ENCODE measurements around the gene OR56A1.

OR56A1 gene

DNA sequence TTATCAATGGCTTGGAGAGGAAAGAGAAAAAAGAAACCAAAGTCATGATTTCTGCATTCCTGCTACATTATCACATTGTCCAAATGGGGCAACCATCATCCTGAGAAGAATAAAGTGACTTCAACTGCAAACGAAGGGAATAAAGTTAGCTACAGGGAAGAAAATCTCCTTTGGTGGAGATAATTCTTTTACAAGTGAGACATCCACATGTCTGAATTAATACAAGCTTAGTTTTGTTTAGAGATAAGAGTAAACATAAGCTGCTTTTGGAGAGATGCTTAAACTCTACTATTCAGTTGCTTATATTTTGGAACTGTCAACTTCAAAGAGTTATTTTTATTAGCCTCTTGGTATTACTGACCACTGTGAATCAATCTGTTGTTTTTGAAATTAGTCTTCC is 43.7 kb downstream of the OR56A1 start, which contains the start of gene OR52L1:
Gene OR52L1, minus strand, starts transcription at position 101 of the 400 bp plus-strand sequence. Its CDS starts 55 bp downstream, at position 46.
- DNase-seq = no peak

DNA sequence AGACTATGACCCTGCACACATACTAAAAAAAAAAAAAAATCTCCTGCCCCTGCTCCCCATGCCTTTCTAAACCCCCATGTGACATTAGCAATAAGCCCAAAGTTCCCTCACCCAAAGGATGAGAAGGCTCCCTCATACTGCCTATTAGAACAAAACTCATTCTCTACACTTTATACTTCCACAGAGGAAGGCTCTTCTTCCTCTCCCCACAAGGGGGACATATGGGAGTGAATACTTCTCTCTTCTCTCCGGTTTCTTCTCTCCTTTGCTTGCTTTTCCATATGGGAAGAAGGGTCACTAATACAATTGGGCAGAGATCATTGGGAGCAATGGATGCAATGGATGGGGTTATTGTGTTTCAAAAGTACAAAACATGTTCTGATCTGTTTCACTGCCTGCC is 47.1 kb downstream of the OR56A1 start:
- DNase-seq = no peak

DNA sequence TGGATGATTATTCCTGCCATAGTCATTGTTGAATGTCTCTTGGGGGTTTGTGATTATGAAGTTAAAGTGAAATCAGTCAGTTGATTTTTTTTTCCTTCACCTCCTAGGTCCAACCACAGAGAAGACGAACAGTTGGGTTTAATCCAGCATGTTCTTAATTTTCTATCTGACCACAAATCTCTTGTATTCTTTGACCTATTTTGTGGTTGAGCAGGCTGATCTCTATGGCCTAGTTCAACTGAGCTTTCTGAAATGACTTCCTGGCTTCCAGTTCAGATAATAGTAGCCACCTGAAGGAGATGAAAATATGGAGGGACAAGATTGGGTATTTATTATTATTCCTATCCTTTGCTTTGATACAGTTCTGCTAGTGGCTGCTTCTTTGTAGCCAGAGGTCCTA is 57.0 kb downstream of the OR56A1 start:
- no peak for DNase-seq
